GM18517 (cell line): ENCODE measurements around the gene HPCAL1.

Source experiments
- ATAC-seq: cut with Tn5 transposase; IDR thresholded peaks from one replicate; pipeline ENCODE4 v1.9.1; 2021; ENCODE audit warnings: mild to moderate bottlenecking, moderate library complexity; ENCODE audit not compliant: unreplicated experiment

Gene HPCAL1

DNA sequence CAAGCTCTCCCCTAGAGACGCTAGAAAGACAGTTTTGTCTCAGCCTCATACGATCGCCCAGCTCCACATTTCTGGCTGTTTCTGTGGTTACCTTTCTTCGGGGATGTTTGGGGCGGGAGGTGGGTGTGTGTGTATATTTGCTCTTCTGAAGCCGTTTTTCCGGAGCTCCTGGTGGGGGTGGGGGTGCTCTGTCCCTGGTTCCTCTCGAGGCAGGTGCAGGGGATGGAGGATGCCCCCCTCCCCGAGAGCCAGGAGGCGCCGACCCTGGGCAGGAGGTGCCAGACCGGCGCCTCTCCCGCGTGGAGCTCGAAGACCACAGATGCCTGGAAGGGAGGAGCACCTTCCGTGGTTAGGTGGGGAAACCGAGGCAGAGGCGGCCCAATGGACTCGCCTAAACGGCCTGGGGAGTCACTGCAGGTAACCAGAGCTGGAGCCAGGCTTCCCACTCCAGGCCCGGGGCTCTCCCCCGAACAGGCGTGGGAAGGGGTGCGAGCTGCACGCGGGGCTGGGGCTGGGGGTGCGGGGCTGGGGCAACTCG is 694 bp upstream of the HPCAL1 start:
- ATAC-seq: no peak

DNA sequence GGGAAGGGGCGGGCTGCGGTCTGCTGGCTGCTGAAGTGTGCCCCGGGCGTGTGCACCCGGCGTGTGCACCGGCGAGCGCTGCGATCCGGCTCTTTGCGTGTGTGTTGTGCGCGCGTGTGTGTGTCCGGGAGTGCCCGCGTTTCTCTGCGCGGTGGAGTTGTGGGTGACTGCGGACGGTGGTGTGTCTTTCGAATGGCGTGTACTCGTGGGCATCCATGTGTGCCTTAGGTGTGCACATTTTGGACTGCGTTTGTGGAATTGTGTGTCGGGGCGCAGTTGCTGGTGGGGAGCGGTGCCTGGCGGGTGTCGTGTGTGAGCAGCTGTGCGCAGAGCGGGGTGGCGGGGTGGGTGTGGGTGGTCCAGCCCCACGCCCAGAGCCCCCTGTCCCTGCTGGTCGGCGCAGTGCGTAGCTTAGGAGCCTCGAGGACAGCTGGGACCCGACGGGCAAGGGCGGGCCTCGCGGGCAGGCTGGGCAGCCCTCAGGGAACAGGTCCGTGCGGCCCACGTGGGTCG is 533 bp downstream of the HPCAL1 start:
- peak; percentile 0 for ATAC-seq

DNA sequence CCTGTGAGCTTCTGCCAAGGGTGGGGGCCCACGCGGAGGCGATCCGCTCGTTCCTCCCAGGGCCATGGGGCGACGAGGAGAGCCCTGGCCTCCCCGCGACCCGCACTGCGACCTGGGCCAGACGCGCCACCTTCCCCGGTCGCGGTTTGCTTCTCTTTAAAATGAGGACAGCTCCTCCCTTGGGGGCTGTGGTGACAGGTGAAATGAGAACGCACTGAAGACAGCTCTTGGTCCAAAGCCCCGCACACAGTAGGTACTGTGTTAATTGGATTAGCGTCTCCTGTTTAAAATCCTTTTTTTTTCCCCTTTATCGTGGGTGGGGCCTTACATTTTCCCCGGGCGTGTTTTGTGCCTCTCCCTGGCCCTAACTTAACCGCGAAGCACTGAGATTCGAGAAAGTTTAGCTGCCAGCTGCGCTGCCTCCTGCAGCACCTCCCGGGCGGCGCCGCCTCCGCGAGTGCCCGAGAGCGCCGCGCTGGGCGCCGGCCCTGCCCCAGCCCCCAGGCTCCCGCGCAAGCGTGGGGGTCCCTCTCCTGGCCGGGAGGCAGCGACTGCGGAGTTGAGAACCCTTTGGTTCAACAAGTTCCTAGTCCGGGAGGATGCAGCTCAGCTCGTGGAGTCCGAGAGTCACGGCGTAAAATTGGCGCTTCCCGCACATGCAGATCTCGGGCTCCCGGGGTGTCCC is 1.1 kb downstream of the HPCAL1 start:
- no peak for ATAC-seq

DNA sequence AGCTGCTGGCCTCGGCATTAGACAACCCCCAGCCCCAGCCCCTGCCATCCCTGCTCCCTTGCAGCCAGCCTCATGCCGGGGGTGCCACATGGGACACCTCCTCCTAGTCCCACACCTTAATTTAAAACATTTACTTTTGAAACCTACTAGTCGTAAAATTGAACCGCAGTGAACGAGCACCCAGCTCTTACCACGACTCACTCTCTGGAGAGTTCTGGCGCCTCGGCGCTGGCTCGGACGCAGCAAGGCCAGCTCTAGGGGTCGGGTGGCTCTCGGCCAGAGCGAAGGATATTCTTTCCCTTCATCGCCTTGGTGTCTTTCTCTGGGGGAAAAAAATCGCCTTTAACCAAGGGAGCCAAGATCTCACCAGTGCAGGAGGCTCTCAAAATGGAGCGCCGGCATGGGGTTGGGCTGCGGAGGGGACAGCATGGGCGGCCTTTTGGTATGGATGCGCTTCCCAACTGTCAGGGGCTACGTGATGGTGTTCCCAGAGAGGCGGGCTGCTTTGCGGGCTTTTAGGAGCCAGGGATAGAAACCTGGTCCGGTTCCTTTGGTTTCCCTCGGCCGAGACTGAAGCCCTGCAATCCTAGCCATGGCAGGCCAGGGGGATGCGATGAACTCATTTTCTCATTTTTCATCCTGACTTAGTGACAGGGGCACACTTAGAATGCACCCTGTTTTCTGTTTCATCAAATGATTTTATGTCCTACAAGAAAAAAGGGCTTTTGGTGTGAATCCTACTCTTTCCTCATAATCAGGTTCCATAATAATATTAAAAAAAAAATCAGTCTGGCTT is 2.0 kb downstream of the HPCAL1 start:
- no peak for ATAC-seq

DNA sequence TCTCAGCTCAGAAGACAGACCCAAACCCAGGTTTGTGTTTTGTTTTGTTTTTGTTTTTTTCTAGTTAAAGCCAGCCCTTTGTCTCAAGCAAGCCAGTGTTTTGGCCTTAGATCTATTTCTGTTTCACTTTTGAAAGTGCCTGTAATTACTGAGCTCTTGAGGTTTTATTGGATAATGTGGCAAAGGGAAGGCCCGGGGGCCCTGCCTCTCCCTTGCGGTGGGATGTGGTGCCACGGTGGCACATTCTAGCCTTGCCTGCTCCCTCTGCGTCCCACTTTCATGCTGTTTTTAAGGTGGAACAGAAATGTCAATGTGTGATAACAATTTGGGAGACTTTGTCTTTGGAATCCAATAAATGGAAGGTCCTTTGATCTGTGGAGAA is 2.5 kb downstream of the HPCAL1 start:
- ATAC-seq: no peak

DNA sequence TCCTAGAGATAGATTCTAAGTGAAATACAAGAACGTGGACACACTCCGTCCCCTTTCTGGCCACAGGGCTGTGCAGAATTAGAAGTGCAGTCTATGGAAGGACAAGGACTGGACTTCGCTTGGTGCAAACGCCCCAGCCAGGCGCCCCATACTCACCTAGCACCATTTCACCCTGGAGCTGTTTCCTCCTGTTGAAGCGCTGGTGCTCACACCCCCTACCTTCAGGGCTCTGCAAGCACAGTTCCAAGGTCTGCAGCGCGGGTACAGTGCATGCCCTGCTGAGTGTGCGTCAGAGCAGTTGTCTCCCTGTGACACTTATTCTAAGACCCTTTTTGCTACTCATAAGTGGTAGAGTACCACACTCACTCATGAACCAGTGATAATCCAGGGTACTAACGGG is 3.0 kb downstream of the HPCAL1 start:
- ATAC-seq: no peak

DNA sequence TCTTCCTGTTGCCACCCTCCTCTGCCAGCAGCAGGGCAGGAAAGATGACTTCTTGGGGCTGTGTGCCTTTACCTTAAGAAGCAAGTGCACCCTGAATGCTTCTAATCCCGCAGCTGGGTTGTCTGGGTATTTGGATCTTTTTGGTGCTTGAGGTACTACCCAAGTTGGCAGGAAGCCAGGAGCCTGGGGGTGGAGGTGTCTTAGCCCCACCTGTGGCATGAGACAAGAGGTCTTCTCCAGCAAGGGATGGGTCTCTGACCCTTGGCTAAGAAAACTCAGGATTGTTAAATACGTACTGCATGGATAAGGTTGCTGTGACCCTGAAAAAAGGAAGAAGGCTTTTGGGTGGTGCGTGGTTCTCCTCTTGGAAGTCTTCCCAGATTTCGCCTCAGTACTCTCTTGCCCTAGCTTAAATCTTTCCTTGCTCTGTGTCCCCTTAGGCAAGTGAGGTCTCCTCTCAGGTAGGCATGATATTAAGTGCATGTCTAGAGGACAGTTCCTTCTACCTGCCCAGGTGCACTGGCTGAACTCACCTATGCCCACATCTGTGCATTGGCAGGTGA is 4.3 kb downstream of the HPCAL1 start:
- no peak for ATAC-seq

DNA sequence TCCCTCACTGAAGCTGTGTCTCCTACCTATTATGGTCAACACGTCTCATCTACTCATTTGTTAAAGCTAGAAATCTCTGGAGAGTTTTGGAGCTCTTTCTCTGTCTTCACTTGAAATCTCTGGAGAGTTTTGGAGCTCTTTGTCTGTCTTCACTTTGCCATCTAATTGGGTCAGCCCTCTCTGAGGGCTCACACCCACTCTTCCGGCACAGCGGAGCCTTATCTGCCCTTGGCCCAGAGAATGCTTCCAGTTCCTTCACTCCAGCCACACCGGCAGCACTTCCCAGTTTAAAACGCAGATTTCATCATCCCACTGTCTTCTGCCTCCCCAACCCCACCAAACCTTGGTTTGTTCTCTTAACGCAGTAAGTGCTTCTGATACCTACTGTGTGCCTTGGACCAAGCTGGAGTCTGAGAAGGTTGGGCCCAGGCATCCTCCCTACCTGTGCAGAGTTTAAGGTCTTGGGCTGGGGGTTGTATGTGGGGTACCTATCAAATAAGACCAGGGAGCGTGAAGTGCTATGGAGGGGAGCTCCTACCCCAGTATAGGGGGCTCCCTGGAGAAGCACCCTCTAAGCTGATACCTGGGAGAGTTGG is 5.0 kb downstream of the HPCAL1 start:
- ATAC-seq: no peak

DNA sequence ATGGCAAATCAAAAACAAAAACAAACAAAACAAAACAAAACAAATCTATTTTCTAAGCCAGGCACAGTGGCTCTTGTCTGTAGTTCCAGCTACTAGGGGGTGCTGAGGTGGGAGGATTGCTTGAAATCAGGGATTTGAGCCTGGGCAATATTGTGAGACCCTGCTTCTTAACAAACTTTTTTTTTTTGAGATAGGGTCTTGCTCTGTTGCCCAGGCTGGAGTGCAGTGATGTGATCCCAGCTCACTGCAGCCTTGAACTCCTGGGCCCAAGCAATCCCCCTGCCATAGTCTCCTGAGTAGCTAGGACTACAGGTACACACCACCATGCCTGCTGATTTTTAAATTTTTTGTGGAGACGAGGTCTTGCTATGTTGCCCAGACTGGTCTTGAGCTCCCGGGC is 6.2 kb downstream of the HPCAL1 start:
- no peak for ATAC-seq

DNA sequence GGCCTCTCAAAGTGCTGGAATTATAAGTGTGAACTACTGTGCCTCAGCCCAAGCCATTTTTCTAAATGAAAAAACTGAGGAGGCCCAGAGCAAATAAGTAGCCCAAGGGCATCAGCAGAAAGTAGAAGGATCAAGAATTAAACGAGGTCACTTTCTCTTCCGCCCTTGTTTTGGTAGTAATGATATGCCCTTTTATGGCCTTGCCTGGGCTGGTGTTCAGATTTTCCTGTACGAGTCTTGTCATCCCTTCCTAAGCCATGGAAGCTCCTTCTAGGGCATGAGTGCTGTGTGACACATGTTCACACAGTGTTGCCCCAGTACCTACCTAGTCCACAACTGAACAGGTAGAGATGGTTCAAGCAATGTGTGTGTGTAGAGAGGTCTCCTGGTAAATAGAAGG is 6.6 kb downstream of the HPCAL1 start:
- ATAC-seq: no peak

DNA sequence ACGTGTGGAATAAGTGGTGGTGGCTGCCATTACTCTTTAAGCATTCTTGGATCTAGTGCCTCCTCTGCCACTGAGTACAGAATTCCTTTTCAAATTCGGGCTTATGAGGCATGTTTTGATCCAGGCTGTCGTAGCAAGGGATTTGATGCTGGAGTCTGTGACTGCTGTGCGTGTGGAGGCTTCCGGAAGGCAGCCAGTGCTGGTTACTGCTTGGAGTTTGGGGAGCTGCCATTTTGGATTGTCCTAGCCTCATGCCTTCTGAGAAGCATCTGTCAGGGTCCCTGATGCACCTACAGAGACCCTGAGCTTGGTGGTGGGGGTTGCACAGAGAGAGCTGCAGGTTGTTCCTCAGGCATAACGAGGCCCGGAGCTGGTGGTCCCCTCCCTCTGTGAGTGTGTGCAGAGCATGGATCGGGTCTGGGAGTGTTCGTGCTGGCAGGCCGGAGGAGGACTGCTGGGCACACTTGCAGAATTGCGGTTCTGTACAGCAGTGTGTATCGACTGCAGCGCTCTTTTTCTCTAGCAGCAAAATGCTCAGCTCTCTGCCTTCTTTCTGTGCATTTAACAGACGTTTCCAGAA is 7.7 kb downstream of the HPCAL1 start:
- ATAC-seq: no peak

DNA sequence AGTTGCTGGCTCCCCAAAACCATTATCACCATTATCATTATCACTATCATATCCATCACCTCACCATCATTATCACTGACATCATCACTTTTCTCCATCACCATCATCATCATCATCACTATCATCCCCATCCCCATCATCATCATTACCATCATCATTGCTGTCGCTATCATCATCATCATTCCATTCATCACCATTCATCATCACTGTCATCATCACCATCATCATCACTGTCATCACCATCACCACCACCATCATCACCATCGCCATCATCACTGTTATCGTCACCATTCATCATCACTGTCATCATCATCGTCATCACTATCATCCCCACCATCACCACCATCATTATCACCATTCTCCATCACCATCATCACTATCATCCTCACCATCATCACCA is 9.0 kb downstream of the HPCAL1 start:
- ATAC-seq: no peak

DNA sequence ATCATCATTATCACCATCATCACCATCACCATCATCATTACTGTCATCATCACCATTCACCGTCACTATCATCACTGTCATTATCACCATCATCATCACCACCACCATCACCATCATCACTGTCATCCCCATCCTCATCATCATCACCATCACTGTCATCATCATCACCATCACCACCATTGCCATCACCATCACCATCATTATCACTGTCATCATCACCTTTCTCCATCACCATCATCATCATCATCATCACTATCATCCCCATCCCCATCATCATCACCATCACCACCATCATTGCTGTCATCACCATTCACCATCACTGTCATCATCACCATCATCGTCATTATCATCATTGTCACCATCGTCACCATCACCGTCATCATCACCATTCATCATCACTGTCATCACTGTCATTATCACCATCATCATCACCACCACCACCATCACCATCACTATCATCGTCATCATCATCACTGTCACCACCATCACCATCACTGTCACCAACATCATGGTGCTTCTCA is 9.8 kb downstream of the HPCAL1 start:
- no peak for ATAC-seq

DNA sequence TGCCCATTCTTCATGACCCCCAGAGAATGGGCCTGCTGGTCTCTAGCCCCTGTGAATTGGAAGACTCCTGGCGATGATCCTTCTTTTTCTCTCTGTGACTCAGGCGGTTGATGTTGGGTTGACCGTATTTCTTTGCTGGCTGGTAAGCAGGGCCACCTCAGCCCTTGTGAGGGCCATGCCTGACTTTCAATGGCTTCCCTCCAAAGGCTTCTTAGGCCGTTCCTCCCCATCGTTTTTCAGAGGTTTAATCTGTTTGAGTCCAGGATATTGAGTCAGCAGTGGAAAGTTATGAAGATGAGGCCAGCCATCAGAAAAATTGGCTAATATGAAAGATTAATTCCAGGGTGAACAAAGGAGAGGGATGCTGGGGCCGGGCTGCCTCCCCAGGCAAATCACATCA is 13.6 kb downstream of the HPCAL1 start:
- no peak for ATAC-seq

DNA sequence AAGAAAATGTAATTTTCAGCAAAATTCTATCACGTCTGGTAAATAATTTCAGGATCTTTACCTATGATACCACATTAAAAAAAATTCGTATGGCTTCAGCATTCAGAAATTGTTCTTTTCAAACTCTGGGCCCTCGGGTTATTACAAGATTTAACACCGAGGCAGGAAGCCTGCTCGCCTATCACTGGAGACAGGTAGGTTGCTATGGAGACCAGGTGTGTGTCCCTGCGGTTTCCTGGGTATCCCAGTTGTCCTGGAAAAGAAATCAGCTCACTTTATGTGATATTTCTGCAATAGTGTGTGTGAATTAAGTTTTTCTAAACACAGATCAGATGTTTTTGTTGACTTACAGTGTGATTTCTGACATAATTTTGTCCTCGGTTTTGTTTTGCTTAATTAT is 14.2 kb downstream of the HPCAL1 start:
- ATAC-seq: no peak

DNA sequence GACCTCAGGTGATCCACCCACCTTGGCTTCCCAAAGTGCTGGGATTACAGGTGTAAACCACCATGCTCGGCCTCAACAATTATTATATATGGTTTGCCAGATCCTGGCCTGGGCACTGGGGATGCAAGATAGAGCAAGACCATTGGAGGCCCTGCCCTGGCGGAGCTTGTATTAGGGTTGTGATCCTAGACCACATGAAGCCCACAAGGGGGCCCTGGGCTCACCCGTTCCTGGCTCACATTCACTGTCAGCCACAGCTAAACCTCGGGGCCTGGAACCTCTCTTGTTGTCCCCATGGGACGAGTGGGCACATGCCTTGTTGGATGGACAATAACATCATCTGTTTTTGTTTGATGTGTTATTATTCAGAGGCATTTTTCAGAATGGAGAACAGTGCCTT is 14.9 kb downstream of the HPCAL1 start:
- ATAC-seq: no peak

DNA sequence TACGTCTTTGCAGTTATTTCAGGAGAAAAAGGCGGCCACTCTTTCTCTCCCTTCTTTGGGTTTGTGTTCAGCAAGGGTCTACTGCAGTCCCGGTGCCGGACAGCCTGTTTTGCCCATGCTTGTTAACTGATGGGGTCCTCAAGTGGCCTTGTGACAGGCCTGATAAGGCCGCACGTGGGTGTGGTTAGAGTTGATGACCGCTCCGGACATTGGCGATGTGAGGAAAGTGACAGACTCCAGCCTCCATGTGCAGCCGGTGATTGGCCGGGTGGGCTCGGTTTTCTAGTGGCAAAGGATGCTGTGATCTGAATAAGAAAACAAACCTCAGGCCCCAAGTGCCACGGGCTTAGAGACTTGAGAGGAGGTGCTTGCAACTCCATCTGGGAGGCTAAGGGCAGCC is 15.6 kb downstream of the HPCAL1 start:
- no peak for ATAC-seq

DNA sequence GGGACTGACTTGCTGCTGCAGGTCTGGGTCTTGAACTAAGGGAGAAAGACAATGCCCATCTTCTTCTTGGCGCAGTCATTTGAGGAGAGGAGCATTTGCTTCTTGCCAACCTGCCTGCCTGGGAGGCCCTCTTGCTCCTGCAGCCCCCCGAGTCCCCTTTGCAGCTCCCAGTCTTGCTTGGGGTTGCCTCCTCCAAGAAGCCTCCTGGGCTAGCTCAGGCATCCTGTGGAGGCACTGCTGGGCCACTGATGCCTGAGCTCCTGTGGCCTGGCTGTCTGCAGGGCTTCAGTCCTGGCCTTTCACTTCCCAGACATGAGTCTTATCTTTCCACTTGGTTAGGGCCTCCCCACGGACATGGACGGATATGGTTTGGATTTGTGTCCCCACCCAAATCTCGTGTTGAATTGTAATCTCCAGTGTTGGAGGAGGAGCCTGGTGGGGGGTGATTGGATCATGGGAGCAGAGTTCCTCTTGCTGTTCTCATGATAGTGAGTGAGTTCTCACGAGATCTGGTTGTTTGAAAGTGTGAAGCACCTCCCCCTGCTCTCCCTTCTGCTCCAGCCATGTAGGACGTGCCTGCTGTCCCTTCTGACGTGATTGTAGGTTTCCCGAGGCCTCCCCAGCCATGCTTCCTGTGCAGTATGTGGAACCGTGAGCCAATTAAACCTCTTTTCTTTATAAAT is 17.3 kb downstream of the HPCAL1 start:
- no peak for ATAC-seq

DNA sequence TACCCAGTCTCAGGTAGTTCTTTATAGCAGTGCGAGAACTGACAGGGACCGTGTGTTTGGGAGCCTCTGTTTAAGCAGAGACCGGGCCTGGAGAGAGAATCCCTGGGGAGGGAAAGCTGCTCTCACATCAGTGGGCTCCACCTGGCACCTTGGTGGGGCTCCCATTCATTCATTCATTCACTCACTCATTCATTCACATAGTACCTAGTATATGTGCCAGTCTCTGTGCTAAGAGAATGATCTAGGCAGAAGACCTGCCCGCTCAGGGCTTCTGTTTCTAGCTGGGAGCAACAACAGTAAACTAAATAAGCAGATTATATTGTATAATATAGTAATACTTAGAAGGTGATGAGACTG is 17.8 kb downstream of the HPCAL1 start:
- no peak for ATAC-seq

DNA sequence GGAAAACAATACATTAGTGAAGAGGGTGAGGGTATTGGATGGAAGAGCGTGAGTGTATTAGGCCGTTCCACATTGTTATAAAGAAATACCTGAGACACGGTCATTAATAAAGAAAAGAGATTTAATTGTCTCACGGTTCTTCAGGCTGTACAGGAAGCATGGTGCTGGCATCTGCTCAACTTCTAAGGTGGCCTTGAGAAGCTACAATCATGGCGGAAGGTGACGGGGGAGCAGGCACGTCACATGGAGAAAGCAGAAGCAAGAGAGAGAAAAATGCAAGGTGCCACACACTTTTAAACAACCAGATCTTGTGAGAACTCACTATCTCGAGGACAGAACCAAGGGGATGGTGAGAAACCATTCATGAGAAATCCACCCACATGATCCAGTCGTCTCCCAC is 18.2 kb downstream of the HPCAL1 start:
- no peak for ATAC-seq
